Measurements from ENCODE around the gene FAAP20.

The FAAP20 gene

DNA sequence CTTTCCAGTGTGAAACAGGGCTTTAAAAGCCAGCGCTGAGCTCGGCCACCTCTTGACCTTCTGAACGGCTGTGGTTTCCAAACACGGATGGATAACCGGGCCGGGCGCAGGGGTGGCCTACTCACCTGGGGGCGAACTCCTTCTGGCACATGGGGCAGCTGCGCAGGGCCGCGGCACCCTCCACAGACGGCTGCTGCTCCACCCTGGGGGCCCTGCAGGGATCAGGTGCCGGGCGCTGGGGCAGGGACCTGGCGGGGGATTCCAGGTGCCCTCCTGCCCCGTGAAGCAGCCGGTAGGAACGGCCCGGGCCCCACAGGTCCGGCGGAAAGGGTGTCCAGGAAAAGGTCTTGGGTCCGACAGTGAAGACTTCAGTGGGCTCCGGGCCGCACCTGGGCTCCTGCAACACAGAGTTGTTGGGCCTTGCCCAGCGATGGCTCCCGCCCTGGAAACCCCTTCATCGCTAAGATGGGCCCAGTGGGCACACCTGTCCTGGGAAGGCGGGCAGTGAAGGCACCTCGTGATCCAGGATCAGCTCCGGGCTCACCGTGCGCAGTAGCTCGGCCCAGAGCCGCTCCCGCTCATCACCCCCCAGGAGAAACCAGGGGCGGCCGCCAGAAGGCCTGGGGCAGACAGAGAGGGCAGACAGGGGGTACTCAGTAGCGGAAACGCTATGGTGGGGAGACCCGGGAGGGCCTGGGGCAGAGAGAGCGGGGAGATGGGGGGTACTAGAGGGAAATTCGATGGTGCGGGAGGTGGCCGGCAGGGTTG lies 874 bp downstream of the FAAP20 start:
- TF ChIP-seq, protein P1, sequence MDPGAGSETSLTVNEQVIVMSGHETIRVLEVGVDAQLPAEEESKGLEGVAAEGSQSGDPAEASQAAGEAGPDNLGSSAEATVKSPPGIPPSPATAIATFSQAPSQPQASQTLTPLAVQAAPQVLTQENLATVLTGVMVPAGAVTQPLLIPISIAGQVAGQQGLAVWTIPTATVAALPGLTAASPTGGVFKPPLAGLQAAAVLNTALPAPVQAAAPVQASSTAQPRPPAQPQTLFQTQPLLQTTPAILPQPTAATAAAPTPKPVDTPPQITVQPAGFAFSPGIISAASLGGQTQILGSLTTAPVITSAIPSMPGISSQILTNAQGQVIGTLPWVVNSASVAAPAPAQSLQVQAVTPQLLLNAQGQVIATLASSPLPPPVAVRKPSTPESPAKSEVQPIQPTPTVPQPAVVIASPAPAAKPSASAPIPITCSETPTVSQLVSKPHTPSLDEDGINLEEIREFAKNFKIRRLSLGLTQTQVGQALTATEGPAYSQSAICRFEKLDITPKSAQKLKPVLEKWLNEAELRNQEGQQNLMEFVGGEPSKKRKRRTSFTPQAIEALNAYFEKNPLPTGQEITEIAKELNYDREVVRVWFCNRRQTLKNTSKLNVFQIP (CRISPR knock-in tag; IDR thresholded peaks at IDR 0.05; ENCODE audit: borderline replicate concordance, low read depth): no peak
- TF ChIP-seq ZNF565 (CRISPR knock-in tag; conservative IDR thresholded peaks at IDR 0.05; ENCODE audit: low read depth): no peak
- no peak for TF ChIP-seq ZFP30 (CRISPR knock-in tag; IDR thresholded peaks at IDR 0.05)
- TF ChIP-seq, protein P2, sequence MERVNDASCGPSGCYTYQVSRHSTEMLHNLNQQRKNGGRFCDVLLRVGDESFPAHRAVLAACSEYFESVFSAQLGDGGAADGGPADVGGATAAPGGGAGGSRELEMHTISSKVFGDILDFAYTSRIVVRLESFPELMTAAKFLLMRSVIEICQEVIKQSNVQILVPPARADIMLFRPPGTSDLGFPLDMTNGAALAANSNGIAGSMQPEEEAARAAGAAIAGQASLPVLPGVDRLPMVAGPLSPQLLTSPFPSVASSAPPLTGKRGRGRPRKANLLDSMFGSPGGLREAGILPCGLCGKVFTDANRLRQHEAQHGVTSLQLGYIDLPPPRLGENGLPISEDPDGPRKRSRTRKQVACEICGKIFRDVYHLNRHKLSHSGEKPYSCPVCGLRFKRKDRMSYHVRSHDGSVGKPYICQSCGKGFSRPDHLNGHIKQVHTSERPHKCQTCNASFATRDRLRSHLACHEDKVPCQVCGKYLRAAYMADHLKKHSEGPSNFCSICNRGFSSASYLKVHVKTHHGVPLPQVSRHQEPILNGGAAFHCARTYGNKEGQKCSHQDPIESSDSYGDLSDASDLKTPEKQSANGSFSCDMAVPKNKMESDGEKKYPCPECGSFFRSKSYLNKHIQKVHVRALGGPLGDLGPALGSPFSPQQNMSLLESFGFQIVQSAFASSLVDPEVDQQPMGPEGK (CRISPR knock-in tag; IDR thresholded peaks at IDR 0.05; ENCODE audit: borderline replicate concordance): no peak; the same call in 1 of the 2 replicates
- no peak for ATAC-seq

DNA sequence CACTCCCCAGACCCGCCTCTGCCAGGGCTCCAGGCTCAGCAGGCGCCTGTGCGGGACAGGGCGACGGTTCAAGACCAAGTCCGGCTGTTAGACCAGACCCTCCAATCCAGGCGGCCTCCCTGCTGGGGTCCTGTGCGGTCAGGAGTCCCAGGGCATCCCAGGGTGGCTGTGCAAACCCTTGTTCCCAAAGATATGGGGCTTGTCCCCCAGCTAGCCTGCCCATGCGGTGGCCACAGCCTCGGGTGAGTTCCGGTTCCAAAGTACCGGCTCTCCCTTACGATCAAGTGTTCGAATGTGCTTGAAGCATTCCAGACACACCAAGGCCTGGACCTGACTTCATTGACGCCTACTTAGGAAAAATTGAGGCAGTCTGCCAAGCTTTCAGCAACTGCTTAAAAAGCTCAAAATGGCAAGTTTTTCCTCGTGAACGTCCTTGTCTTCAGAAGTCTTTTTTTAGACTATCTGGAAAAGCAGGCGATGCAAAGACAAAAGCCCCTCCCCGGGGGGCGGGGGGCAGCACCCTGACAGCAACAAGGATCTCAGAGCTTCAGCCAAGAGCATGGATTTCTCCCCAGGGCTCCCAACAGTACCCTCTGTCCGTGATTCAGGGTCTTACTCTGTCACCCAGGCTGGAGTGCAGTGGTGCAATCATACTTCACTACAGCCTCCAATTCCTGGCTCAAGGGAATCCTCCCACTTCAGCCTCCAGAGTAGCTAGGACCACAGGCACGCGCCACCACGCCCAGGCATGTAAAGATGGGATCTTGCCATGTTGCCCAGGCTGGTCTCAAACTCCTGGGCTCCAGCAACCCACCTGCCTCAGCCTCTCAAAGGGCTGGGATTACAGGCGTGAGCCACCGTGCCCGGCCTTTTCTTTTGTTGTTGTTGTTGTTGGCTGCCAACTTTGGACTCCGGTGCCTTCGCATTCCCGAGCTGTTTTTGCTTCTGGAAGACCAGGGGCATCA lies 2.3 kb downstream of the FAAP20 start:
- TF ChIP-seq OSR1 (CRISPR knock-in tag; IDR thresholded peaks at IDR 0.05) (no peak), PPARA (CRISPR knock-in tag; IDR thresholded peaks at IDR 0.05; ENCODE audit: borderline replicate concordance) (no peak), CSDC2 (CRISPR knock-in tag; IDR thresholded peaks at IDR 0.05) (no peak), SNAI2 (CRISPR knock-in tag; IDR thresholded peaks at IDR 0.05) (no peak), ZFP3 (CRISPR knock-in tag; IDR thresholded peaks at IDR 0.05) (no peak), ZNF8 (CRISPR knock-in tag; IDR thresholded peaks at IDR 0.05) (no peak), ISL1 (CRISPR knock-in tag; IDR thresholded peaks at IDR 0.05) (no peak), ARNTL (CRISPR knock-in tag; IDR thresholded peaks at IDR 0.05; ENCODE audit: borderline replicate concordance, low read depth) (no peak), TOX (CRISPR knock-in tag; IDR thresholded peaks at IDR 0.05; ENCODE audit: borderline replicate concordance) (no peak), ZNF70 (CRISPR knock-in tag; IDR thresholded peaks at IDR 0.05) (no peak)
- TF ChIP-seq, protein P3, sequence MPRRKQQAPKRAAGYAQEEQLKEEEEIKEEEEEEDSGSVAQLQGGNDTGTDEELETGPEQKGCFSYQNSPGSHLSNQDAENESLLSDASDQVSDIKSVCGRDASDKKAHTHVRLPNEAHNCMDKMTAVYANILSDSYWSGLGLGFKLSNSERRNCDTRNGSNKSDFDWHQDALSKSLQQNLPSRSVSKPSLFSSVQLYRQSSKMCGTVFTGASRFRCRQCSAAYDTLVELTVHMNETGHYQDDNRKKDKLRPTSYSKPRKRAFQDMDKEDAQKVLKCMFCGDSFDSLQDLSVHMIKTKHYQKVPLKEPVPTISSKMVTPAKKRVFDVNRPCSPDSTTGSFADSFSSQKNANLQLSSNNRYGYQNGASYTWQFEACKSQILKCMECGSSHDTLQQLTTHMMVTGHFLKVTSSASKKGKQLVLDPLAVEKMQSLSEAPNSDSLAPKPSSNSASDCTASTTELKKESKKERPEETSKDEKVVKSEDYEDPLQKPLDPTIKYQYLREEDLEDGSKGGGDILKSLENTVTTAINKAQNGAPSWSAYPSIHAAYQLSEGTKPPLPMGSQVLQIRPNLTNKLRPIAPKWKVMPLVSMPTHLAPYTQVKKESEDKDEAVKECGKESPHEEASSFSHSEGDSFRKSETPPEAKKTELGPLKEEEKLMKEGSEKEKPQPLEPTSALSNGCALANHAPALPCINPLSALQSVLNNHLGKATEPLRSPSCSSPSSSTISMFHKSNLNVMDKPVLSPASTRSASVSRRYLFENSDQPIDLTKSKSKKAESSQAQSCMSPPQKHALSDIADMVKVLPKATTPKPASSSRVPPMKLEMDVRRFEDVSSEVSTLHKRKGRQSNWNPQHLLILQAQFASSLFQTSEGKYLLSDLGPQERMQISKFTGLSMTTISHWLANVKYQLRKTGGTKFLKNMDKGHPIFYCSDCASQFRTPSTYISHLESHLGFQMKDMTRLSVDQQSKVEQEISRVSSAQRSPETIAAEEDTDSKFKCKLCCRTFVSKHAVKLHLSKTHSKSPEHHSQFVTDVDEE (CRISPR knock-in tag; IDR thresholded peaks at IDR 0.05): no peak
- TF ChIP-seq, protein P2 (CRISPR knock-in tag; IDR thresholded peaks at IDR 0.05; ENCODE audit: borderline replicate concordance): no peak
- TF ChIP-seq, protein P1 (CRISPR knock-in tag; IDR thresholded peaks at IDR 0.05; ENCODE audit: borderline replicate concordance, low read depth): no peak
- TF ChIP-seq, protein P4, sequence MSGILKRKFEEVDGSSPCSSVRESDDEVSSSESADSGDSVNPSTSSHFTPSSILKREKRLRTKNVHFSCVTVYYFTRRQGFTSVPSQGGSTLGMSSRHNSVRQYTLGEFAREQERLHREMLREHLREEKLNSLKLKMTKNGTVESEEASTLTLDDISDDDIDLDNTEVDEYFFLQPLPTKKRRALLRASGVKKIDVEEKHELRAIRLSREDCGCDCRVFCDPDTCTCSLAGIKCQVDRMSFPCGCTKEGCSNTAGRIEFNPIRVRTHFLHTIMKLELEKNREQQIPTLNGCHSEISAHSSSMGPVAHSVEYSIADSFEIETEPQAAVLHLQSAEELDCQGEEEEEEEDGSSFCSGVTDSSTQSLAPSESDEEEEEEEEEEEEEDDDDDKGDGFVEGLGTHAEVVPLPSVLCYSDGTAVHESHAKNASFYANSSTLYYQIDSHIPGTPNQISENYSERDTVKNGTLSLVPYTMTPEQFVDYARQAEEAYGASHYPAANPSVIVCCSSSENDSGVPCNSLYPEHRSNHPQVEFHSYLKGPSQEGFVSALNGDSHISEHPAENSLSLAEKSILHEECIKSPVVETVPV (CRISPR knock-in tag; IDR thresholded peaks at IDR 0.05): no peak
- ATAC-seq: no peak

All from SK-N-SH treated with all-trans-retinoic acid at 6 μM for 48 hours (cell line).